ENCODE measurements around the gene TICAM2. TPM values are rescaled to one million over a fixed set of nuclear protein-coding genes. Genes with fewer than 3 reads are reported as not detected.

TICAM2 gene
- total and polyA plus RNA-seq, 2 donors (not counting 1 experiment from before 2014, with no cell fraction given), result 0.55 to 5.4 TPM

DNA sequence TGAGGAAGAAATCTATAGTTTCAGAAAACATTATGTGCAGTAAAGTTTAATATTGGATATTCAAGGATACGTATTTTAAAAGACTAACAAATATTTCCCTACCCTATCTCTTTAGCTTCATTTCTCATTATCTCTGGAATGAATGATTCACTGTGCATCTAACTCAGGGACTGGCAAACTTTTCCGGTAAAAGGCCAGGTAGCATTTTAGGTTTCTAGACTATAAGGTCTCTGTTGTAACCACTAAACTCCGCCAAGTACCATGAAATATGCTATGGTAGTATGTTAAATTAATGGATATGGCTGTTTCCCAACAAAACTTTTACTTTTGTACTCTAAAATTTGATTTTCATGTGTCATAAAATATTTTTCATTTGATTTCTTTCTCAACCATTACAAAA lies 70.9 kb downstream of the TICAM2 start:
- CTCF ChIA-PET, result no interaction called here
- H3K27me3 ChIP-seq (replicated peaks in 1 of 4; ENCODE audit: control extremely low read depth in 1 of 4, control insufficient read depth in 3 of 4, insufficient read depth in 4 of 4, low read length in 3 of 4), result no peaks in the 10 kb centered on the region
- H3K4me1 Mint-ChIP-seq, result peaks cover 48% of the 10 kb centered on the region

DNA sequence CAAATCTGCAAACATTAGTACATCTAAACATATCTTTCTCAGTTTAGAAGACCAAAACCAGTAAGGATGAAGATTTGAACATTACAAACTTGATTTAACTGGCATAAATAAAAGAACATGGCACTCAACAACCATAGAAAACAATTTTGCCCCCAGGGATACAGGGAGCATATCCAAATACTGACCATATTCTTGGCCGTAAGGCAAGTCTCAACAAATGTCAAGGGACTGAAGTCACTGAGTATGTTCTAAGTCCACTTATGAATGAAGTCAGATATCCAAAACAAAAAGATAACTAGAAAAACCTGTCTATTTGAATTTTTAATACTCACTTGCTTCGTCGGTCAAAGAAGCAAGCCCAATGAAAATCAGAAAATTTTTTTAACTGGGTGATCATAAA lies 71.9 kb downstream of the TICAM2 start:
- H3K36me3 ChIP-seq (replicated peaks in 1 of 2; ENCODE audit: control extremely low read depth in 1 of 2, control insufficient read depth in 1 of 2, extremely low read depth in 1 of 2, insufficient read depth in 2 of 2, low read length in 1 of 2), result peaks cover 11 to 13% of the 10 kb centered on the region in 2 experiments
- H3K79me2 ChIP-seq (ENCODE audit: control insufficient read depth, insufficient read depth, low read length), result peaks cover 75% of the 10 kb centered on the region
- CTCF ChIA-PET, result no interaction called here
- H3K4me1 ChIP-seq (ENCODE audit: control insufficient read depth in 2 of 2, insufficient read depth in 2 of 2, low read length in 2 of 2), result peaks cover 0 to 6% of the 10 kb centered on the region in 2 donors
- H3K27me3 ChIP-seq (replicated peaks in 1 of 4; ENCODE audit: control extremely low read depth in 1 of 4, control insufficient read depth in 3 of 4, insufficient read depth in 4 of 4, low read length in 3 of 4), result no peaks in the 10 kb centered on the region
- WGBS (ENCODE audit: insufficient coverage), result no CpG with 5 or more reads among the region's 3 CpGs
- ATAC-seq (ENCODE audit: low read depth), result no peak
- intact Hi-C loops (cut with micrococcal nuclease), result no loop called here
- no peak overlapping the region for H3K9ac ChIP-seq (ENCODE audit: low read length)
- Mint-ChIP-seq H3K4me1 (peaks cover 41% of the 10 kb centered on the region), H3K4me3 (no peak overlapping the region), H3K27me3 (no peaks in the 10 kb centered on the region), H3K9me3 (ENCODE audit: insufficient read depth) (no peaks in the 10 kb centered on the region), H3K27ac (no peak overlapping the region)
- no peak overlapping the region for H2AFZ ChIP-seq (ENCODE audit: insufficient read depth, low read depth, low read length, poor library complexity, severe bottlenecking)
- POLR2A ChIA-PET, result no interaction called here
- H3K27ac ChIP-seq (ENCODE audit: low read length in 2 of 2), result no peak overlapping the region
- TF ChIP-seq, protein P1, sequence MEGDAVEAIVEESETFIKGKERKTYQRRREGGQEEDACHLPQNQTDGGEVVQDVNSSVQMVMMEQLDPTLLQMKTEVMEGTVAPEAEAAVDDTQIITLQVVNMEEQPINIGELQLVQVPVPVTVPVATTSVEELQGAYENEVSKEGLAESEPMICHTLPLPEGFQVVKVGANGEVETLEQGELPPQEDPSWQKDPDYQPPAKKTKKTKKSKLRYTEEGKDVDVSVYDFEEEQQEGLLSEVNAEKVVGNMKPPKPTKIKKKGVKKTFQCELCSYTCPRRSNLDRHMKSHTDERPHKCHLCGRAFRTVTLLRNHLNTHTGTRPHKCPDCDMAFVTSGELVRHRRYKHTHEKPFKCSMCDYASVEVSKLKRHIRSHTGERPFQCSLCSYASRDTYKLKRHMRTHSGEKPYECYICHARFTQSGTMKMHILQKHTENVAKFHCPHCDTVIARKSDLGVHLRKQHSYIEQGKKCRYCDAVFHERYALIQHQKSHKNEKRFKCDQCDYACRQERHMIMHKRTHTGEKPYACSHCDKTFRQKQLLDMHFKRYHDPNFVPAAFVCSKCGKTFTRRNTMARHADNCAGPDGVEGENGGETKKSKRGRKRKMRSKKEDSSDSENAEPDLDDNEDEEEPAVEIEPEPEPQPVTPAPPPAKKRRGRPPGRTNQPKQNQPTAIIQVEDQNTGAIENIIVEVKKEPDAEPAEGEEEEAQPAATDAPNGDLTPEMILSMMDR (IDR thresholded peaks at IDR 0.05), result no peak
- TF ChIP-seq EZH2 (IDR thresholded peaks at IDR 0.05; ENCODE audit: borderline replicate concordance, insufficient read depth, low read depth, low read length, poor library complexity, severe bottlenecking), result no peak
- peaks cover 21% of the 10 kb centered on the region for H4K20me1 ChIP-seq (ENCODE audit: control insufficient read depth, insufficient read depth, low read length, poor library complexity, severe bottlenecking)
- H3K9me3 ChIP-seq (ENCODE audit: control extremely low read depth in 1 of 3, control insufficient read depth in 2 of 3, insufficient read depth in 1 of 3, low read length in 2 of 3), result peaks cover 0 to 2% (median 0%) of the 10 kb centered on the region in 3 donors
- no peak for DNase-seq
- H3K4me2 ChIP-seq (replicated peaks; ENCODE audit: low read depth, low read length, poor library complexity, severe bottlenecking), result no peak overlapping the region
- H3K4me3 ChIP-seq (ENCODE audit: control extremely low read depth in 1 of 5, extremely low read depth in 1 of 5, insufficient read depth in 1 of 5, low read depth in 2 of 5, low read length in 4 of 5), result no peak overlapping the region

More for the DNA sequence above, 70.9 kb downstream of the TICAM2 start:
- DNase-seq (no peak), ATAC-seq (ENCODE audit: low read depth) (no peak)
- no CpG with 5 or more reads among the region's 3 CpGs for WGBS (ENCODE audit: insufficient coverage)
- TF ChIP-seq EZH2 (IDR thresholded peaks at IDR 0.05; ENCODE audit: borderline replicate concordance, insufficient read depth, low read depth, low read length, poor library complexity, severe bottlenecking), result no peak
- TF ChIP-seq, protein P1 (IDR thresholded peaks at IDR 0.05), result no peak
- POLR2A ChIA-PET, result no interaction called here
- no peak overlapping the region for H3K9ac ChIP-seq (ENCODE audit: low read length)
- H3K27me3 Mint-ChIP-seq, result no peaks in the 10 kb centered on the region
- no peak overlapping the region for H2AFZ ChIP-seq (ENCODE audit: insufficient read depth, low read depth, low read length, poor library complexity, severe bottlenecking)
- no peak overlapping the region for H3K27ac ChIP-seq (ENCODE audit: low read length in 2 of 2)
- peaks cover 15 to 21% of the 10 kb centered on the region in 2 experiments for H3K36me3 ChIP-seq (replicated peaks in 1 of 2; ENCODE audit: control extremely low read depth in 1 of 2, control insufficient read depth in 1 of 2, extremely low read depth in 1 of 2, insufficient read depth in 2 of 2, low read length in 1 of 2)
- peaks cover 84% of the 10 kb centered on the region for H3K79me2 ChIP-seq (ENCODE audit: control insufficient read depth, insufficient read depth, low read length)
- H4K20me1 ChIP-seq (ENCODE audit: control insufficient read depth, insufficient read depth, low read length, poor library complexity, severe bottlenecking), result peaks cover 27% of the 10 kb centered on the region
- H3K4me1 ChIP-seq (ENCODE audit: control insufficient read depth in 2 of 2, insufficient read depth in 2 of 2, low read length in 2 of 2), result peaks cover 0 to 6% of the 10 kb centered on the region in 2 donors
- H3K27ac Mint-ChIP-seq, result no peak overlapping the region
- no peak overlapping the region for H3K4me3 ChIP-seq (ENCODE audit: control extremely low read depth in 1 of 5, extremely low read depth in 1 of 5, insufficient read depth in 1 of 5, low read depth in 2 of 5, low read length in 4 of 5)
- no peak overlapping the region for H3K4me3 Mint-ChIP-seq
- H3K9me3 Mint-ChIP-seq (ENCODE audit: insufficient read depth), result no peaks in the 10 kb centered on the region
- peaks cover 0 to 5% (median 0%) of the 10 kb centered on the region in 3 donors for H3K9me3 ChIP-seq (ENCODE audit: control extremely low read depth in 1 of 3, control insufficient read depth in 2 of 3, insufficient read depth in 1 of 3, low read length in 2 of 3)
- H3K4me2 ChIP-seq (replicated peaks; ENCODE audit: low read depth, low read length, poor library complexity, severe bottlenecking), result no peak overlapping the region
- intact Hi-C loops (cut with micrococcal nuclease), result no loop called here

Other genes starting within 250 kb of the TICAM2 start
- 18.2 and 18.7 TPM in 2 replicates for gene FEM1C, start 57.7 kb downstream of the TICAM2 start, total RNA-seq
- 14.9 and 33.9 TPM in 2 replicates for gene FEM1C, start 57.7 kb downstream of the TICAM2 start, polyA plus RNA-seq
- 40.3 and 40.4 TPM in 2 replicates for gene TMED7, start 23.6 kb upstream of the TICAM2 start, total RNA-seq
- 17.3 and 30.6 TPM in 2 replicates for gene TMED7, start 23.6 kb upstream of the TICAM2 start, polyA plus RNA-seq
- not detected in 2 replicates for gene CDO1, start 214.2 kb upstream of the TICAM2 start, total RNA-seq
- gene CDO1, start 214.2 kb upstream of the TICAM2 start, polyA plus RNA-seq, result 0.12 TPM in 1 of 2 replicates, not detected in the other
- 97.5 and 101 TPM in 2 replicates for gene ATG12, start 239.1 kb upstream of the TICAM2 start, total RNA-seq
- gene ATG12, start 239.1 kb upstream of the TICAM2 start, polyA plus RNA-seq, result 60.8 and 62.6 TPM in 2 replicates
- 37.1 and 47.6 TPM in 2 replicates for gene AP3S1, start 239.5 kb upstream of the TICAM2 start, total RNA-seq
- 12.8 and 47.9 TPM in 2 replicates for gene AP3S1, start 239.5 kb upstream of the TICAM2 start, polyA plus RNA-seq

All from B cell (primary cell).